Endothelial cell (in vitro differentiated cells): ENCODE measurements around the gene CLDN18. TPM values are rescaled to one million over a fixed set of nuclear protein-coding genes. Genes with fewer than 3 reads are reported as not detected.

Source experiments
- DNase-seq: peaks from one replicate; pipeline ENCODE4 v3.0.0; 2021; ENCODE audit warnings: low spot score
- H3K27ac Mint-ChIP-seq: one replicate; pipeline ENCODE4 v1.8.0; 2021; ENCODE audit warnings: mixed read lengths, inconsistent platforms; ENCODE audit not compliant: unreplicated experiment
- H3K27me3 Mint-ChIP-seq: one replicate; pipeline ENCODE4 v1.8.0; 2021; ENCODE audit warnings: mild to moderate bottlenecking, moderate library complexity, mixed read lengths, inconsistent platforms; ENCODE audit not compliant: unreplicated experiment
- H3K36me3 Mint-ChIP-seq: one replicate; pipeline ENCODE4 v1.8.0; 2021; ENCODE audit warnings: mild to moderate bottlenecking, low read depth, mixed read lengths, inconsistent platforms; ENCODE audit not compliant: unreplicated experiment
- H3K4me1 Mint-ChIP-seq: one replicate; pipeline ENCODE4 v1.8.0; 2021; ENCODE audit warnings: mild to moderate bottlenecking, mixed read lengths, inconsistent platforms; ENCODE audit not compliant: unreplicated experiment
- H3K4me3 Mint-ChIP-seq: one replicate; pipeline ENCODE4 v1.8.0; 2021; ENCODE audit warnings: mild to moderate bottlenecking, mixed read lengths, inconsistent platforms; ENCODE audit not compliant: unreplicated experiment
- H3K9me3 Mint-ChIP-seq: one replicate; pipeline ENCODE4 v1.8.0; 2021; ENCODE audit warnings: mixed read lengths, inconsistent platforms; ENCODE audit not compliant: unreplicated experiment
- CTCF ChIP-seq: fragments of 200-600 bp; sonication (generic); IDR thresholded peaks from one replicate; pipeline ENCODE4 v1.5.0; 2021; ENCODE audit warnings: antibody characterized with exemption; ENCODE audit not compliant: unreplicated experiment
- total RNA-seq: library from RNA; stranded (reverse); fragmentation: NEBNext Ultra II Directional; extraction: Animal tissue kit (Norgen Biotek cat#: 25700); gene quantifications from one replicate; pipeline ENCODE4 v1.2.1, GENCODE V29; 2021; ENCODE audit not compliant: unreplicated experiment

Gene CLDN18
- total RNA-seq, 1 donor from 2014 or later: not detected

- Mint-ChIP-seq H3K4me1 (no peaks in the 10 kb centered on the region), H3K4me3 (no peak overlapping the region), H3K27me3 (peaks cover 4% of the 10 kb centered on the region), H3K9me3 (no peaks in the 10 kb centered on the region), H3K27ac (no peak overlapping the region), H3K36me3 (no peaks in the 10 kb centered on the region)
- no peak for TF ChIP-seq CTCF
- DNase-seq: no peak
Observed at GRCh38 chr3:138031536-138031935, 21.6 kb downstream of the CLDN18 start.

GRCh38 chr3:138032567-138032966, 22.6 kb downstream of the CLDN18 start:
- DNase-seq: no peak
- Mint-ChIP-seq H3K27me3 (peaks cover 4% of the 10 kb centered on the region), H3K4me1 (no peaks in the 10 kb centered on the region), H3K36me3 (no peaks in the 10 kb centered on the region), H3K9me3 (no peaks in the 10 kb centered on the region), H3K4me3 (no peak overlapping the region), H3K27ac (no peak overlapping the region)
- no peak for TF ChIP-seq CTCF

- Mint-ChIP-seq H3K27ac (no peak overlapping the region), H3K9me3 (no peaks in the 10 kb centered on the region), H3K4me3 (no peak overlapping the region), H3K4me1 (no peaks in the 10 kb centered on the region), H3K36me3 (no peaks in the 10 kb centered on the region), H3K27me3 (peaks cover 5% of the 10 kb centered on the region)
- TF ChIP-seq CTCF: no peak
- DNase-seq: no peak
Observed at GRCh38 chr3:138033202-138033691, 23.3 kb downstream of the CLDN18 start.

- no peak for TF ChIP-seq CTCF
- H3K4me3 Mint-ChIP-seq: no peak overlapping the region
- H3K9me3 Mint-ChIP-seq: no peaks in the 10 kb centered on the region
Observed at GRCh38 chr3:138034918-138035317, 25.0 kb downstream of the CLDN18 start.

GRCh38 chr3:138036572-138036971, 26.6 kb downstream of the CLDN18 start:
- Mint-ChIP-seq H3K9me3 (no peaks in the 10 kb centered on the region), H3K4me3 (no peak overlapping the region), H3K36me3 (no peaks in the 10 kb centered on the region), H3K27me3 (peaks cover 1% of the 10 kb centered on the region), H3K4me1 (no peaks in the 10 kb centered on the region), H3K27ac (no peak overlapping the region)
- DNase-seq: no peak
- no peak for TF ChIP-seq CTCF

More at GRCh38 chr3:138034918-138035317, 25.0 kb downstream of the CLDN18 start:
- no peak overlapping the region for H3K27ac Mint-ChIP-seq
- no peak for DNase-seq
- no peaks in the 10 kb centered on the region for H3K4me1 Mint-ChIP-seq
- peaks cover 1% of the 10 kb centered on the region for H3K27me3 Mint-ChIP-seq
- H3K36me3 Mint-ChIP-seq: no peaks in the 10 kb centered on the region
